Ishikawa (cell line): ENCODE measurements around the gene VAMP8.

Source experiments
- CEBPB ChIP-seq: IDR thresholded peaks from 2 replicates; pipeline ENCODE4 v1.6.1; 2012
- CREB1 ChIP-seq: IDR thresholded peaks from 2 replicates; pipeline ENCODE4 v1.6.1; 2012; ENCODE audit warnings: low read depth
- EGR1 ChIP-seq: IDR thresholded peaks from 2 replicates; pipeline ENCODE4 v1.6.1; 2012
- EP300 ChIP-seq: IDR thresholded peaks from 2 replicates; pipeline ENCODE4 v1.6.1; 2012; ENCODE audit warnings: borderline replicate concordance
- FOXM1 ChIP-seq: IDR thresholded peaks from 2 replicates; pipeline ENCODE4 v1.6.1; 2012; ENCODE audit warnings: low read depth, borderline replicate concordance
- MAX ChIP-seq: IDR thresholded peaks from 2 replicates; pipeline ENCODE4 v1.6.1; 2012
- NFIC ChIP-seq: IDR thresholded peaks from 2 replicates; pipeline ENCODE4 v1.6.1; 2012
- RAD21 ChIP-seq: IDR thresholded peaks from 2 replicates; pipeline ENCODE4 v1.6.1; 2012; ENCODE audit warnings: low read depth
- REST ChIP-seq: IDR thresholded peaks from 2 replicates; pipeline ENCODE4 v1.6.1; 2012; ENCODE audit warnings: low read depth, mild to moderate bottlenecking
- TAF1 ChIP-seq: IDR thresholded peaks from 2 replicates; pipeline ENCODE4 v1.6.1; 2012; ENCODE audit warnings: low read depth, mild to moderate bottlenecking
- TCF12 ChIP-seq: IDR thresholded peaks from 2 replicates; pipeline ENCODE4 v1.6.1; 2012; ENCODE audit warnings: low read depth
- TEAD4 ChIP-seq: IDR thresholded peaks from 2 replicates; pipeline ENCODE4 v1.6.1; 2012
- USF1 ChIP-seq: IDR thresholded peaks from 2 replicates; pipeline ENCODE4 v1.6.1; 2012
- YY1 ChIP-seq: IDR thresholded peaks from 2 replicates; pipeline ENCODE4 v1.6.1; 2012; ENCODE audit warnings: low read depth
- ZBTB7A ChIP-seq: IDR thresholded peaks from 2 replicates; pipeline ENCODE4 v1.6.1; 2012; ENCODE audit warnings: low read depth

Gene VAMP8

GRCh38 chr2:85558160-85558559 is 19.2 kb upstream of the VAMP8 start:
- TF ChIP-seq MAX (no peak), CEBPB (no peak), ZBTB7A (no peak), EP300 (no peak), TEAD4 (no peak), TCF12 (no peak), NFIC (no peak), EGR1 (no peak), REST (no peak)

- TF ChIP-seq EP300, result no peak
- TF ChIP-seq TEAD4, result no peak
- TF ChIP-seq FOXM1, result no peak
- TF ChIP-seq USF1, result no peak
- TF ChIP-seq RAD21, result no peak
- TF ChIP-seq NFIC, result no peak
- no peak for TF ChIP-seq EGR1
- TF ChIP-seq CEBPB, result no peak
- TF ChIP-seq ZBTB7A, result no peak
These were observed 16.5 kb upstream of the VAMP8 start for GRCh38 chr2:85560812-85561279.

GRCh38 chr2:85561280-85562212 is 15.8 kb upstream of the VAMP8 start, which contains the start of gene GGCX:
Gene GGCX (minus strand): TSS chr2:85561493. CDS start chr2:85561428, 65 bp downstream.
- TF ChIP-seq EP300 (peak; percentile 29; the same call in 1 of the 2 replicates), MAX (peak; percentile 71), YY1 (peak; percentile 89), EGR1 (peak; percentile 68), REST (no peak), RAD21 (no peak), USF1 (peak; percentile 30; the same call in 1 of the 2 replicates), CREB1 (peak; percentile 86), TEAD4 (peak; percentile 66), ZBTB7A (no peak), TAF1 (peak; percentile 97), FOXM1 (no peak), NFIC (peak; percentile 34), CEBPB (no peak), TCF12 (no peak)

- no peak for TF ChIP-seq EP300
- no peak for TF ChIP-seq FOXM1
- no peak for TF ChIP-seq TAF1
- TF ChIP-seq TCF12, result no peak
- no peak for TF ChIP-seq USF1
- TF ChIP-seq RAD21, result no peak
- TF ChIP-seq CREB1, result no peak
- no peak for TF ChIP-seq REST
- TF ChIP-seq NFIC, result no peak
- TF ChIP-seq MAX, result no peak
- no peak for TF ChIP-seq CEBPB
- TF ChIP-seq TEAD4, result no peak
These were observed 13.2 kb upstream of the VAMP8 start for GRCh38 chr2:85564144-85564563.
